GM21528 (cell line): ENCODE results near the gene ISYNA1.
"Not testable (repeated sequence)": the region's sequence is repeated elsewhere in the genome, so short reads cannot be mapped to it uniquely, and the experiment has no call there.

Experiments used
- ATAC-seq: cut with Tn5 transposase; IDR thresholded peaks from one replicate; pipeline ENCODE4 v1.9.1; 2021; ENCODE audit warnings: mild to moderate bottlenecking, moderate library complexity; ENCODE audit not compliant: unreplicated experiment, low FRiP score

ISYNA1 gene

DNA sequence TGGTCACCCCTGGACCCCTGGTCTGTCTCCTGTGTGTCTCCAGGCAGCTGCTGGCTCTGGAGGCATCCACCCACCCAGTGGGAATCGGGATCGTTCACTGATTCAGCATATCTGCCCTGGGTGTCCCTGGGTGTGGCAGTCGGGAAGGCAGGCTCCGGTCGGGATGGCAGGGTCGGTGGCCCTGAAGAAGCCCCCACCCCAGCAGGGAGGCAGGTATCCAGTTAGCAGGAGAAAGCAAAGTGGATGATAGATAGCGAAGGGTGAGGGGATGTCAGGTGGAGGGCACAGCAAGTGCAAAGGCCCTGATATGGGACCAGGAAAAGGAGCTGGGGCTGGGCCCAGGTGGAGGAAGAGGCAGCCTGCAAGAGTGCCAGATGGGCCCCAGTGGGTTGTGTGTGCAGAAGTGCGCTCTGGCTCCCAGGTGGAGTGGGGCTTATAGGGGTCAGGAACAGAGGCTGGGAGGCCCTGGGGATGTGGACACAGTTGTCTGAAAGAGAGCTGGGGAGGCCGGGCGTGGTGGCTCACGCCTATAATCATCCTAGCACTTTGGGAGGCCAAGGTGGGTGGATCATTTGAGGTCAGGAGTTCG lies 16.5 kb downstream of the ISYNA1 start:
- no peak for ATAC-seq

GRCh38 chr19:18420930-18421329 lies 17.0 kb downstream of the ISYNA1 start:
- no peak for ATAC-seq

- peak; percentile 12 for ATAC-seq
Measured at GRCh38 chr19:18419699-18420460, 18.1 kb downstream of the ISYNA1 start.

DNA sequence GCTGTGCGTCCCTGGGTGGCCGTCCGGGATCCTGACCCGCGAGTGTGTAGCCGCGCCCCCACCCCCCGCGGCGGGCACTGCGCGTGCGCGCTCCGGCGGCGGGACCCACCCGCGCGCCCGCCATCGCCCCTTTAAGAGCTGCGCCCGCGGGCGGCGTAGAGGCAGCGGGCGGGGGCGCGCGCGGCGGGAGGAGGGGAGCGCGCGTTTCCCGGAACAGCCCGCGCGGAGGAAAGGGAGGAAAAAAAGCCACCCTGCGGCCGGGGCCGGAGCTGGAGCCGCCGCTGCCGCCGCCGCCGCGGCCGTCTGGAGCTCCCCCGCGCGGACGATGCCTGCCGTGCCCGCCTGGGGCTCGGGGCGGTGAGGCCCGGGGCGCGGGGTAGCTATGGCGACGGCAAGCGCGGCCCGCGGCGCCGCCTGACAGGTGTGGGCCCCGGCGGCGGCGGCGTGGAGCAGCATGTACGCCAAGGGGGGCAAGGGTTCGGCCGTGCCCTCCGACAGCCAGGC lies 18.7 kb downstream of the ISYNA1 start, which contains the start of gene SSBP4:
TSS of gene SSBP4 (plus strand) at position 204 of the 504 bp plus-strand sequence. CDS start at position 455, 251 bp downstream.
- ATAC-seq = peak; percentile 37

- no peak for ATAC-seq
Measured at GRCh38 chr19:18418483-18419194, 19.3 kb downstream of the ISYNA1 start.

- ATAC-seq = no peak
Measured at GRCh38 chr19:18418029-18418482, 19.9 kb downstream of the ISYNA1 start.

DNA sequence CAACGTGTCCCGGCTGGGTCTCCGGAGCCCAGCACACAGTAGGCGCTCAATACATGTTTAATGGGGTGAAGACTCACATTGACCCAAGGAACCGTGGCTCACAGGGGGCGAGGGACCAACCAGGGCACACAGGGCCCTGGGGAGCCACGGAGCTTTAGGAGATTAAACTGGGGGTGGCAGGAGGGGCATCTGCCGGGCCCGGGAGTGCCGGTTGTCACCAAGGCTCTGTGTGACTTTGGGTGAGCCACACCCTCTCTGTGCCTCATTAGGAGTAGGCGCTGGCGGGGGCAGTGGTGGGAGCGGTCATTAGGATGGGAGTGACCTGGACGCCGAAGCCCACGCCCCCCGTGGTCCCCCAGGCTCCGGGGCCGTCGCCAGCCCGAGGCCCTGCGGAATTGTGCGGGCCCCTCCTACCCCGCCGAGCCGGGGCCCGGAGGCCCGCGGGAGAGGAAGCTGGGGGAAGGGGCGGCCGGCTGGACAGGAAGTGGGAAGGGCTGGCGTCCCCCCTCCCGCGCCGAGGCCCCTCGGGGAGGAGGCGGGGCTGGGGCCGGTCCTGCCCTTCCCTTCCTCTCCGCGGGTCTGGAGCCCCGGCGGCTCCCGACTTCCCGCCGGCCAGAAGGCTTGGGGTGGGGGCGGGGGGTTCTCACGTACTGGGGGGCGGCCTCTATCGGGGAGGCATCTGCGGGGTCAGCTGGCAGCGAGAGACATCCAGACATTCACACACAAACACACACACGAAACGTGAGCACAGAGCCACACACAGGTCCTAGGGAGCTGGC lies 20.5 kb downstream of the ISYNA1 start:
- no peak for ATAC-seq

DNA sequence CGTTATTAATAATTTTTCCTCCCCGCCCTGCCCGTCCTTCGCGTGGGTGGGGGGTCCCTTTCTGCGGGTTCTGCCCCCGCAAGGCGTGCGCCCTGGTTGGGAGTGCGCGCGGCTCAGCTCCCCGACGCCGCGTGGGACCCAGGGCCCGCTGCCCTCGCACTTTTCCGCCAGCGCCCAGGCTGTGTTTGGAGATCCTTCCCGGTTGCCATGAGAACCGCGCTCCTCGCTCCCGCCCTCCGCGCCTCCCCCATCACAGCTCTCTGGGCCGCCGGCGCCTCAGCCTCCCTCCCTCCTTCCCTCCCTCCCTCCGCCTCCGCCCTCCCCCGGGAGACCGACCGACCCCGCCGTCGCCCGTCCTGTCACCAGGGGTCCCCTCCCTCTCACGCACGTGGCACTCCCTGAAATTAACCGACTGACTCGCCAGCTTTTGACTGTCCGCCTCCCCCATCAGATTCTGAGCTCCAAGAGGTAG lies 21.1 kb downstream of the ISYNA1 start:
- ATAC-seq = no peak

- ATAC-seq = no peak
Measured at GRCh38 chr19:18415178-18415867, 22.6 kb downstream of the ISYNA1 start.

DNA sequence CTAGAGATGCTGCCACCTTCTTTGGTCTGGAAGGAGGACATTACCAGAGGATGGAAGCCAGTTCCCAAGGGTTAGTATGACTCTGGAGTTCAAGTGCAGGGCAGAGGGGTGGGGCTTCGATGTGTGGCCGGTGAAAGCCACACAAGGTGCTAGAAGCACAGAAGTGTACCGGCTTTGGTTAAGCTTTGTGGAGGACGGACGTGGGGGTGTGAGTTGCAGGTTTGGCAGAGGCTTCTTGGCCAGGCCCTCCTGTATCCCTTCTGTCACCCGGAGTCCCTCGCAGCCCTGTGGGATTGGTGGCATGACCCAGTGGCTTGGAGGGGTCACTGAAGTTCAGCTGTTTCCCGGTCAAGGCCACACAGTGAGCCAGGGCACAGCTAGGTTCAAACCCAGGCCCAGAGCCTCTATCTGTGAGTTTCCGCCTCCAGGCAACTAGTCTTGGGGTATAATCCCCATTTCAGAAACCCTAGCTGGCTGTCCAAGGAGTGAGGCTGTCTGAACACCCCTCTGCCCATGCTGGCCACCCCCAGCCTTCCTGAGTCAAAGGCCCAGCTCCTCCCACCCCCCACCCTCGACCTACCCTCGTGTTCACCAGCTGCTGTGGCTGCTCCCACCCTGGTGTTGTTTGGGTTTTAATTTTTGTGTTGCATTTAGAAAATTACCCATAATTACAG lies 23.3 kb downstream of the ISYNA1 start:
- no peak for ATAC-seq

DNA sequence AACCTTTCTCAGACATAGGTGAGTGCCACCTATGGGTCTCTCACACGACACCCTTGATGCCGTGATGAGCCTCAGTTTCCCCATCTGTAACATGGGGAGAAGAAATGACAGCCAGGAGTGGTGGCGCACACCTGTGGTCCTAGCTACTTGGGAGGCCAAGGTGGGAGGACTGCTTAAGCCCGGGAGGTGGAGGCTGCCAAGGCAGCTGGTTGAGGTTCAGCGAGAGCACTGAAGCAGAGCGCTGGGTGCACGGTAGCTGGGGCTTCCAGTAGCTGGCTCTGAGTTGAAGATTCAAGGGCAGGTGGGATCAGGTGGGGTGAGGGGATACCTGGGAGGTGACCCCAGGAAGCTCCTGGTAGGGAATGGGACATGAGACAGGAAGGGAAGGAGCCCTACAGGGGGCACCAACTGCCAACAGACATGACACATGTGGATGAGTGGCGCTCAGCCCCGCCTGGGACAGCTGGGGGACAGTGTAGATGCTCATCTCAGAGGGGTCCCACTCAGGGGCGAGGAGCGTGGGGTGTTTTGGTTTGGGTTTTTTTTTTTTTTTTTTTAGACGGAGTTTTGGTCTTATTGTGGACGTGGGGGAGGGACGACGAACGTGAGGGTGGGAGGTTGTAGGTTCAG lies 25.2 kb downstream of the ISYNA1 start:
- ATAC-seq = no peak

- no peak for ATAC-seq
Measured at GRCh38 chr19:18408053-18408476, 29.9 kb downstream of the ISYNA1 start.

GRCh38 chr19:18406749-18407148 lies 31.2 kb downstream of the ISYNA1 start:
- no peak for ATAC-seq

DNA sequence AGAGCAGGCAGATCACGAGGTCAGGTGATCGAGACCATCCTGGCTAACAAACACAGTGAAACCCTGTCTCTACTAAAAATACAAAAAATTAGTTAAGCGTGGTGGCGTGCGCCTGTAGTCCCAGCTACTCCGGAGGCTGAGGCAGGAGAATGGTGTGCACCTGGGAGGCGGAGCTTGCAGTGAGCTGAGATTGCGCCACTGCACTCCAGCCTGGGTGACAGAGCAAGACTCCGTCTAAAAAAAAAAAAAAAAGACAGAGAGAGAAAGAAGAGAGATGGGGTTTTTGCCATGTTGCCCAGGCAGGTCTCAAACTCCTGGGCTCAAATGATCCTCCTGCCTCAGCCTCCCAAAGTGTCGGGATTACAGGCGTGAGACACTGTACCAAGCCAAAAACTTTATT lies 32.2 kb downstream of the ISYNA1 start:
- not testable (repeated sequence) for ATAC-seq

GRCh38 chr19:18402455-18403248 lies 35.3 kb downstream of the ISYNA1 start:
- ATAC-seq = not testable (repeated sequence)

- no peak for ATAC-seq
Measured at GRCh38 chr19:18401580-18402112, 36.3 kb downstream of the ISYNA1 start.

GRCh38 chr19:18399008-18399407 lies 38.9 kb downstream of the ISYNA1 start:
- ATAC-seq = no peak
